ENCODE measurements around the gene GGN. TPM values are rescaled to one million over a fixed set of nuclear protein-coding genes. Genes with fewer than 3 reads are reported as not detected.

Gene GGN
- total and polyA plus RNA-seq, 2 of the 13 experiments (the other 11 are each of a cell fraction or from before 2014, with no cell fraction given): not detected

DNA sequence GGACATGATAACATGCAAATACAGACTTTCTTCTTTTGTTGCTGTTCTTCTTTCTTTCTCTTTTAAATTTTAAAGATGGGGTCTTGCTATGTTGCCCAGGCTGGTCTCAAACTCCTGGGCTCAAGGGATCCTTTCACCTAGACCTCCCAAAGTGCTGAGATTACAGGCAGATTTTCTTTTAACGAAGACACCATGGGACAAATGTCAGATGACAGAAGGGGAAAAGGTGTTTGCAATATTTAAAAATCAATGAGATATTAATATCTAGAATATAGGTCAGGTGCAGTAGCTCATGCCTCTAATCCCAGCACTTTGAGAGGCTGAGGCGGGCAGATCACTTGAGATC, 42.0 kb upstream of the GGN start:
- no peak for ATAC-seq

More for the DNA sequence above, 42.0 kb upstream of the GGN start:
- intact Hi-C loops (cut with micrococcal nuclease; ENCODE audit: unreplicated experiment) (no loop called here), in situ Hi-C loops (cut with HindIII; ENCODE audit: extremely low pct_ligation_motif_present, low pct_unique_long_range_greater_than_20kb) (no loop called here)
- no peaks in the 10 kb centered on the region for H3K9me3 ChIP-seq (ENCODE audit: low read length)
- no peak overlapping the region for H2AFZ ChIP-seq (ENCODE audit: low read length)
- H3K4me2 ChIP-seq (ENCODE audit: low read depth, low read length): no peak overlapping the region
- H3K27ac ChIP-seq (ENCODE audit: extremely low read length, insufficient read depth, low read length): no peak overlapping the region
- TF ChIP-seq ZNF746 (CRISPR knock-in tag; IDR thresholded peaks at IDR 0.05) (no peak), ZNF142 (CRISPR knock-in tag; IDR thresholded peaks at IDR 0.05) (no peak), ADNP (CRISPR knock-in tag; IDR thresholded peaks at IDR 0.05) (no peak), ZNF441 (CRISPR knock-in tag; IDR thresholded peaks at IDR 0.05; ENCODE audit: borderline replicate concordance) (no peak), USF2 (IDR thresholded peaks at IDR 0.05; ENCODE audit: low read depth, low read length) (no peak), USF2 (CRISPR knock-in tag; IDR thresholded peaks at IDR 0.05; ENCODE audit: borderline replicate concordance) (no peak), CC2D1A (CRISPR knock-in tag; IDR thresholded peaks at IDR 0.05) (no peak), MYNN (CRISPR knock-in tag; IDR thresholded peaks at IDR 0.05; ENCODE audit: low read depth) (no peak)
- TF ChIP-seq, protein P1, sequence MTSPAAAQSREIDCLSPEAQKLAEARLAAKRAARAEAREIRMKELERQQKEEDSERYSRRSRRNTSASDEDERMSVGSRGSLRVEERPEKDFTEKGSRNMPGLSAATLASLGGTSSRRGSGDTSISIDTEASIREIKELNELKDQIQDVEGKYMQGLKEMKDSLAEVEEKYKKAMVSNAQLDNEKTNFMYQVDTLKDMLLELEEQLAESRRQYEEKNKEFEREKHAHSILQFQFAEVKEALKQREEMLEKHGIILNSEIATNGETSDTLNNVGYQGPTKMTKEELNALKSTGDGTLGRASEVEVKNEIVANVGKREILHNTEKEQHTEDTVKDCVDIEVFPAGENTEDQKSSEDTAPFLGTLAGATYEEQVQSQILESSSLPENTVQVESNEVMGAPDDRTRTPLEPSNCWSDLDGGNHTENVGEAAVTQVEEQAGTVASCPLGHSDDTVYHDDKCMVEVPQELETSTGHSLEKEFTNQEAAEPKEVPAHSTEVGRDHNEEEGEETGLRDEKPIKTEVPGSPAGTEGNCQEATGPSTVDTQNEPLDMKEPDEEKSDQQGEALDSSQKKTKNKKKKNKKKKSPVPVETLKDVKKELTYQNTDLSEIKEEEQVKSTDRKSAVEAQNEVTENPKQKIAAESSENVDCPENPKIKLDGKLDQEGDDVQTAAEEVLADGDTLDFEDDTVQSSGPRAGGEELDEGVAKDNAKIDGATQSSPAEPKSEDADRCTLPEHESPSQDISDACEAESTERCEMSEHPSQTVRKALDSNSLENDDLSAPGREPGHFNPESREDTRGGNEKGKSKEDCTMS (CRISPR knock-in tag; conservative IDR thresholded peaks at IDR 0.05): no peak
- H3K9ac ChIP-seq (ENCODE audit: insufficient read depth, low read depth, low read length): no peak overlapping the region
- no peaks in the 10 kb centered on the region for H4K20me1 ChIP-seq (ENCODE audit: insufficient read depth, low read length)
- FAIRE-seq: no peak
- peaks cover 0 to 6% of the 10 kb centered on the region in 2 experiments; a peak in 1 of 5 replicates for H3K27me3 ChIP-seq (ENCODE audit: control insufficient read depth in 1 of 2, insufficient read depth in 2 of 2, low read length in 2 of 2)
- WGBS (ENCODE audit: low lambda C conversion rate): 6% methylated on average over 2 of the region's 2 CpGs
- ChIA-PET CTCF (ENCODE audit: low intra/inter-chr PET ratio, low total read pairs) (no interaction called here), POLR2A (interaction anchor here (0.6 kb wide), 1 partner anchor 375 kb away, joined by 3 read pairs; no protein-coding TSS in a partner anchor)
- BruUV-seq (replicated peaks): no TSS peak
- H3K36me3 ChIP-seq (replicated peaks in 1 of 2; ENCODE audit: control insufficient read depth in 1 of 2, insufficient read depth in 2 of 2, low read length in 2 of 2): no peaks in the 10 kb centered on the region
- no peak overlapping the region for H3K4me3 ChIP-seq (replicated peaks in 1 of 3; ENCODE audit: insufficient read depth in 1 of 3, low read depth in 2 of 3, low read length in 3 of 3)
- H3K79me2 ChIP-seq (ENCODE audit: insufficient read depth, low read length): no peaks in the 10 kb centered on the region
- H3K4me1 ChIP-seq (ENCODE audit: insufficient read depth, low read length): no peaks in the 10 kb centered on the region
- DNase-seq (ENCODE audit: low spot score): no peak
